ENCODE data around the gene SLC25A21.

Gene SLC25A21

DNA sequence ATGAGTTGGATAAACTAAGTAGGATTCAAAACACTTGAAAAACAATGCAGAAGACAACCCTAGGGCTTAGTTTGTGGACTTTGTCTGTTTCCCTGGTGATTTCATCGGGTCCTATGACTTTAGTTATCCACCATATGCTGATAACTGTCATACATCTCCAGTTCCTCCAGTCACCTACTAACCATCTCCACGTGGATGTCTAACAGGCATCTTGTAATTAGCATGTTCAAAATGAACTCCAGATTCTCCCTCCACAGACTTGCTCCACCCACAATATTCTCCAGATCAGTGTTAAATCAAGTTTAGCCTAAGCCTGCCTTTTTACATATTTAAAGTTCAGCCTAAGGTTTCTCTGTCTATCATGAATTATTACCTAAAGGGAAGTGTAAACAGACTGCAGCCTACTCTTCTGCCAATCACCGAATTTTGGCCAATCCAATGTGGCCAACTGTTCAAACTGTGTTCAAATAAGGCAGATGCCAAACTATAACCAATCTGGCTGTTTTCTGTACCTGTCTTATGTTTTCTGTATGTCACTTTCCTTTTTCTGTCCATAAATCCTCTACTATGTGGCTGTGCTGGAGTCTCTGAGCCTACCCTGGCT is 423.7 kb downstream of the SLC25A21 start:
- Histone ChIP-seq H4K20me1 (ENCODE audit: control insufficient read depth, insufficient read depth, low read depth, low read length) (no peaks in the 10 kb centered on the region), H3K9me3 (ENCODE audit: control insufficient read depth, insufficient read depth, low read length) (no peaks in the 10 kb centered on the region; the same call in 1 of the 2 replicates), H3K4me2 (ENCODE audit: low read length) (no peak overlapping the region), H3K4me1 (ENCODE audit: control insufficient read depth, low read length) (no peaks in the 10 kb centered on the region), H3K27me3 (ENCODE audit: control insufficient read depth, low read length) (no peaks in the 10 kb centered on the region), H3F3A (ENCODE audit: control insufficient read depth, insufficient read depth) (no peaks in the 10 kb centered on the region), H3K79me2 (ENCODE audit: control insufficient read depth, low read length) (no peaks in the 10 kb centered on the region), H3K36me3 (ENCODE audit: control insufficient read depth, low read length) (no peaks in the 10 kb centered on the region), H3K27ac (ENCODE audit: low read depth, low read length) (no peak overlapping the region), H3K9me2 (replicated peaks; ENCODE audit: control insufficient read depth, low read length) (no peaks in the 10 kb centered on the region), H3K4me3 (ENCODE audit: low read length) (no peak overlapping the region)
- no peak for TF ChIP-seq EZH2phosphoT487 (IDR thresholded peaks at IDR 0.05; ENCODE audit: borderline replicate concordance, low read length)
- TF ChIP-seq, protein P1, sequence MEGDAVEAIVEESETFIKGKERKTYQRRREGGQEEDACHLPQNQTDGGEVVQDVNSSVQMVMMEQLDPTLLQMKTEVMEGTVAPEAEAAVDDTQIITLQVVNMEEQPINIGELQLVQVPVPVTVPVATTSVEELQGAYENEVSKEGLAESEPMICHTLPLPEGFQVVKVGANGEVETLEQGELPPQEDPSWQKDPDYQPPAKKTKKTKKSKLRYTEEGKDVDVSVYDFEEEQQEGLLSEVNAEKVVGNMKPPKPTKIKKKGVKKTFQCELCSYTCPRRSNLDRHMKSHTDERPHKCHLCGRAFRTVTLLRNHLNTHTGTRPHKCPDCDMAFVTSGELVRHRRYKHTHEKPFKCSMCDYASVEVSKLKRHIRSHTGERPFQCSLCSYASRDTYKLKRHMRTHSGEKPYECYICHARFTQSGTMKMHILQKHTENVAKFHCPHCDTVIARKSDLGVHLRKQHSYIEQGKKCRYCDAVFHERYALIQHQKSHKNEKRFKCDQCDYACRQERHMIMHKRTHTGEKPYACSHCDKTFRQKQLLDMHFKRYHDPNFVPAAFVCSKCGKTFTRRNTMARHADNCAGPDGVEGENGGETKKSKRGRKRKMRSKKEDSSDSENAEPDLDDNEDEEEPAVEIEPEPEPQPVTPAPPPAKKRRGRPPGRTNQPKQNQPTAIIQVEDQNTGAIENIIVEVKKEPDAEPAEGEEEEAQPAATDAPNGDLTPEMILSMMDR (IDR thresholded peaks at IDR 0.05; ENCODE audit: low read depth, low read length, poor library complexity, severe bottlenecking): no peak

DNA sequence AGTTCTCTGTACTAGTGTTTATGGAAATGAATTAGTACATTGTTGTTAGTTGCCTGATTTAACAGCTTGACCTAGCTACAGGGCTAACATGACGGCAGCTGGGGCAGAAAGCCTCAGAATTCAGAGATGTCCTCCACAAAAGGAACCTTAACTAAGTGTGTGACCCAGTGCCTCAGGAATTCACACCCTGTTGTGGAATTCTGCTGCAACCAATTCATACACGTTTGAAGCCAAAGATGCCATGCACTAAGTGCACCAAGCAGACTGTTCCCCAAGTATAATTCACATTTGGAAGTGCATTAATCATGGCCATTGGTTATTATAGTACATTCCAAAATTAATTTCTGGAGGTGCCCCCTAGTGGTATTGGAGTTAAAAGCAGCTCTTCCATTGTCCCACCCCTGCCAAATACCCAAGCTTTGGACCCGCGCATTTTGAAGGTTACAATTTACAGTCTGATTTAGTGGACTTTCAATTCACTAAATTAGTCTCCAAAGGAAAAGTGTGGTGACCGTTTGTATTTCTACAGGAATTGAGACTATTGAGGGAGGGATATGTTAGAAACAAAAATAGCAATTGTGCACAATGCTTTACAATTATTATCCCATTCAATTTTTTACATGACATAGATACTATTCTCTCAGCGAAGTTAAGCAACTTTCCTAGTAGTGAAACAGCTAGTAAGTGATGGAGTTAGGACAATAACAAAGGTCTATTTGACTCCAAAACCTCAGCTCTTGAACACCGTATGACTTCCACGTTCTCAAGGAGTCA is 424.8 kb downstream of the SLC25A21 start:
- Histone ChIP-seq H3F3A (ENCODE audit: control insufficient read depth, insufficient read depth) (no peaks in the 10 kb centered on the region), H3K79me2 (ENCODE audit: control insufficient read depth, low read length) (no peaks in the 10 kb centered on the region), H3K27ac (ENCODE audit: low read depth, low read length) (no peak overlapping the region), H3K4me2 (ENCODE audit: low read length) (no peak overlapping the region), H4K20me1 (ENCODE audit: control insufficient read depth, insufficient read depth, low read depth, low read length) (no peaks in the 10 kb centered on the region), H3K9me3 (ENCODE audit: control insufficient read depth, insufficient read depth, low read length) (no peaks in the 10 kb centered on the region; the same call in 1 of the 2 replicates), H3K4me1 (ENCODE audit: control insufficient read depth, low read length) (no peaks in the 10 kb centered on the region), H3K4me3 (ENCODE audit: low read length) (no peak overlapping the region), H3K36me3 (ENCODE audit: control insufficient read depth, low read length) (no peaks in the 10 kb centered on the region), H3K27me3 (ENCODE audit: control insufficient read depth, low read length) (no peaks in the 10 kb centered on the region), H3K9me2 (replicated peaks; ENCODE audit: control insufficient read depth, low read length) (no peaks in the 10 kb centered on the region)
- TF ChIP-seq EZH2phosphoT487 (IDR thresholded peaks at IDR 0.05; ENCODE audit: borderline replicate concordance, low read length): no peak
- TF ChIP-seq, protein P1 (IDR thresholded peaks at IDR 0.05; ENCODE audit: low read depth, low read length, poor library complexity, severe bottlenecking): peak; percentile 76

DNA sequence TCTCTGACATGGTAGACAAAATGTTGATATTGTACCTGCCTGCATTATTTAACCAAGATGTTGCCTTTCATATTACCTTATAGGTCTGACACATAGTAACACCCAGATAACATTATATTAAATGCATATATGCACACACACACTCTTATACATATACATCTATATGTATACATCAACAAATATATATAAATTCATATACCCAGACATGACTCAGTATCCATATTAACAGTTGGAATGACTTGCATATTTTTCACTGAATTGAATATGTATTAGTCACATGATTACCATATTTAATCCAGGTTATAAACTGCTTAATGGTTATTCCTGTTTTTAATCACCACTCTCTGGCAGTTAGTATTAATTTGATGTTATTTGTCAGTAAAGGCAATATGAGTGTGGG is 425.5 kb downstream of the SLC25A21 start:
- Histone ChIP-seq H3K4me2 (ENCODE audit: low read length) (no peak overlapping the region), H3K9me3 (ENCODE audit: control insufficient read depth, insufficient read depth, low read length) (no peaks in the 10 kb centered on the region; the same call in 1 of the 2 replicates), H3K4me3 (ENCODE audit: low read length) (no peak overlapping the region), H4K20me1 (ENCODE audit: control insufficient read depth, insufficient read depth, low read depth, low read length) (no peaks in the 10 kb centered on the region), H3K27ac (ENCODE audit: low read depth, low read length) (no peak overlapping the region), H3K79me2 (ENCODE audit: control insufficient read depth, low read length) (no peaks in the 10 kb centered on the region), H3F3A (ENCODE audit: control insufficient read depth, insufficient read depth) (no peaks in the 10 kb centered on the region), H3K27me3 (ENCODE audit: control insufficient read depth, low read length) (no peaks in the 10 kb centered on the region), H3K4me1 (ENCODE audit: control insufficient read depth, low read length) (no peaks in the 10 kb centered on the region), H3K9me2 (replicated peaks; ENCODE audit: control insufficient read depth, low read length) (no peaks in the 10 kb centered on the region), H3K36me3 (ENCODE audit: control insufficient read depth, low read length) (no peaks in the 10 kb centered on the region)
- no peak for TF ChIP-seq EZH2phosphoT487 (IDR thresholded peaks at IDR 0.05; ENCODE audit: borderline replicate concordance, low read length)
- TF ChIP-seq, protein P1 (IDR thresholded peaks at IDR 0.05; ENCODE audit: low read depth, low read length, poor library complexity, severe bottlenecking): no peak

Measured in DOHH2 (cell line).